ENCODE measurements around the gene FSIP1. TPM values are rescaled to one million over a fixed set of nuclear protein-coding genes. Genes with fewer than 3 reads are reported as not detected.

The FSIP1 gene
- total RNA-seq, 1 donor from 2014 or later, result 2.5 TPM

DNA sequence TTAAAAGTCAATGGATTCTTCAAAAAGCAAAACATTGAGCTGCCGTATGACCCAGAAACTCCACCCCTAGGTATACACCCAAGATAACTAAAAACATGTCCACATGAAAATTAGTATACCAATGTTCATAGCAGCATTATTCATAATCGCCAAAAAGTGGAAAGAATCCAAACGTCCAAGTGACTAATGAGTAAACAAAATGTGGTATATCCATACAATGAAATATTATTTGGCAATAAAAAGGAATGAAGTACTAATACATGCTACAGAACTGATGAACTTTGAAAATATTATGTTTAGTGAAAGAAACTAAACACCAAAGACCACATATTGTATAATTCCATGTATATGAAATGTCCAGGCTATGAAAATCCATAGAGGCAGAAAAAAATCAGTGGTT is 123.9 kb downstream of the FSIP1 start:
- no peaks in the 10 kb centered on the region for H3F3A ChIP-seq (ENCODE audit: low read depth)
- no peak overlapping the region for H3K4me2 ChIP-seq
- H3K4me3 Mint-ChIP-seq, result no peak overlapping the region
- peaks cover 6% of the 10 kb centered on the region for H3K4me1 ChIP-seq
- DNase-seq (ENCODE audit: low spot score), result no peak
- H3K4me1 Mint-ChIP-seq, result peaks cover 10% of the 10 kb centered on the region
- no peak overlapping the region for H3K27ac Mint-ChIP-seq
- no peaks in the 10 kb centered on the region for H3K27me3 Mint-ChIP-seq (ENCODE audit: insufficient read depth, low read depth)
- TF ChIP-seq, protein P1, sequence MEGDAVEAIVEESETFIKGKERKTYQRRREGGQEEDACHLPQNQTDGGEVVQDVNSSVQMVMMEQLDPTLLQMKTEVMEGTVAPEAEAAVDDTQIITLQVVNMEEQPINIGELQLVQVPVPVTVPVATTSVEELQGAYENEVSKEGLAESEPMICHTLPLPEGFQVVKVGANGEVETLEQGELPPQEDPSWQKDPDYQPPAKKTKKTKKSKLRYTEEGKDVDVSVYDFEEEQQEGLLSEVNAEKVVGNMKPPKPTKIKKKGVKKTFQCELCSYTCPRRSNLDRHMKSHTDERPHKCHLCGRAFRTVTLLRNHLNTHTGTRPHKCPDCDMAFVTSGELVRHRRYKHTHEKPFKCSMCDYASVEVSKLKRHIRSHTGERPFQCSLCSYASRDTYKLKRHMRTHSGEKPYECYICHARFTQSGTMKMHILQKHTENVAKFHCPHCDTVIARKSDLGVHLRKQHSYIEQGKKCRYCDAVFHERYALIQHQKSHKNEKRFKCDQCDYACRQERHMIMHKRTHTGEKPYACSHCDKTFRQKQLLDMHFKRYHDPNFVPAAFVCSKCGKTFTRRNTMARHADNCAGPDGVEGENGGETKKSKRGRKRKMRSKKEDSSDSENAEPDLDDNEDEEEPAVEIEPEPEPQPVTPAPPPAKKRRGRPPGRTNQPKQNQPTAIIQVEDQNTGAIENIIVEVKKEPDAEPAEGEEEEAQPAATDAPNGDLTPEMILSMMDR (IDR thresholded peaks at IDR 0.05), result no peak
- TF ChIP-seq EZH2 (IDR thresholded peaks at IDR 0.05), result no peak
- no peak for TF ChIP-seq EZH2phosphoT487 (IDR thresholded peaks at IDR 0.05)
- peaks cover 8% of the 10 kb centered on the region for H3K9me3 Mint-ChIP-seq
- no peaks in the 10 kb centered on the region for H3K27me3 ChIP-seq
- no peak overlapping the region for H3K27ac ChIP-seq
- H3K9me3 ChIP-seq (ENCODE audit: low read depth), result no peaks in the 10 kb centered on the region
- H3K9ac ChIP-seq, result no peak overlapping the region
- no peak overlapping the region for H2AFZ ChIP-seq (replicated peaks)
- no peaks in the 10 kb centered on the region for H3K79me2 ChIP-seq (ENCODE audit: low read depth)
- no peaks in the 10 kb centered on the region for H3K36me3 ChIP-seq
- H4K20me1 ChIP-seq (ENCODE audit: low read depth), result no peaks in the 10 kb centered on the region
- H3K36me3 Mint-ChIP-seq, result peaks cover 6% of the 10 kb centered on the region
- H3K4me3 ChIP-seq, result no peak overlapping the region

DNA sequence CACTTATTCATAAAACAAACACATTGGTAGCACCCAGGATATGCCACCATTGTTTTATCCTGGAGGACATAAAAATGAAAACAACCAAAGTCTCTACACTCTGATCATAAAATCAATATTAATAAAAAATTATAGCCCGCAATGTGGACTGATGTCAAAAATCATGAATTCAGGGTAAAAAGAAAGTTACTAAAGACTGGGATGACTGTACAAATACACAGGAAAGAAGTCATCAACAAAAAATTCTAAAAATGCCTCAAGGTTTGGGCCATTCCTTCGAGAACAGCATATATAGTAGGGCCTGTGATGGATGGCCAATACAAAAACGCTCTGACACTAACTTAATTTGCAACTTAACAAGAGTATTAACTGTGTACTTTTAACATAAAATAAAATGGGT is 125.0 kb downstream of the FSIP1 start:
- Histone ChIP-seq H3K4me2 (no peak overlapping the region), H3K27me3 (no peaks in the 10 kb centered on the region), H3K4me1 (peaks cover 5% of the 10 kb centered on the region), H2AFZ (replicated peaks) (no peak overlapping the region), H3K36me3 (no peaks in the 10 kb centered on the region), H3K9ac (no peak overlapping the region), H3F3A (ENCODE audit: low read depth) (no peaks in the 10 kb centered on the region), H3K27ac (no peak overlapping the region), H3K9me3 (ENCODE audit: low read depth) (no peaks in the 10 kb centered on the region), H3K79me2 (ENCODE audit: low read depth) (no peaks in the 10 kb centered on the region), H4K20me1 (ENCODE audit: low read depth) (no peaks in the 10 kb centered on the region), H3K4me3 (no peak overlapping the region)
- peaks cover 6% of the 10 kb centered on the region for H3K36me3 Mint-ChIP-seq
- no peak for TF ChIP-seq EZH2phosphoT487 (IDR thresholded peaks at IDR 0.05)
- no peak for TF ChIP-seq EZH2 (IDR thresholded peaks at IDR 0.05)
- TF ChIP-seq, protein P1 (IDR thresholded peaks at IDR 0.05), result no peak
- H3K9me3 Mint-ChIP-seq, result peaks cover 8% of the 10 kb centered on the region
- DNase-seq (ENCODE audit: low spot score), result no peak
- peaks cover 6% of the 10 kb centered on the region for H3K4me1 Mint-ChIP-seq
- H3K27ac Mint-ChIP-seq, result no peak overlapping the region
- no peaks in the 10 kb centered on the region for H3K27me3 Mint-ChIP-seq (ENCODE audit: insufficient read depth, low read depth)
- no peak overlapping the region for H3K4me3 Mint-ChIP-seq

DNA sequence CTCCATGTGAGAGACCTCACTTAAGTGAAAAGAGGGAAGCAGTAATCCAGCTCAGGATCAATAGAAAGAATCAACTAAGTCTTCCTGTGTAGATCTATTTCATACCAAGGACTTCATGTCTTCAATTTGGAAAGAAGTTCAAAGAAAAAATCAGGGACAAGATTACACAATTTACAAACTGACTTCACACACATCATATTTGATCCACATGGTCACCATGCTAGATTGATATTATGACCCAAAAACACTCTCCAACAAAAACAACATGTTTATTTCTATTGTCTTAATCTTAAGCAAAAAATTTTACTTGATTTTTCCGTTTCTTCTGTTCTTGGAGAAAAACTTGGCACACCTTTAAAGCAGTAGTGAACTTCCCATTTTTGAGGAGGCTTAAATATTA is 125.5 kb downstream of the FSIP1 start:
- Histone ChIP-seq H4K20me1 (ENCODE audit: low read depth) (no peaks in the 10 kb centered on the region), H3K4me2 (no peak overlapping the region), H3K9ac (no peak overlapping the region), H3K79me2 (ENCODE audit: low read depth) (no peaks in the 10 kb centered on the region), H3K4me3 (no peak overlapping the region), H3K27me3 (no peaks in the 10 kb centered on the region), H2AFZ (replicated peaks) (no peak overlapping the region), H3K9me3 (ENCODE audit: low read depth) (no peaks in the 10 kb centered on the region), H3F3A (ENCODE audit: low read depth) (no peaks in the 10 kb centered on the region), H3K27ac (no peak overlapping the region), H3K4me1 (no peaks in the 10 kb centered on the region), H3K36me3 (no peaks in the 10 kb centered on the region)
- Mint-ChIP-seq H3K27me3 (ENCODE audit: insufficient read depth, low read depth) (no peaks in the 10 kb centered on the region), H3K36me3 (peaks cover 6% of the 10 kb centered on the region), H3K4me1 (peaks cover 6% of the 10 kb centered on the region), H3K4me3 (no peak overlapping the region), H3K9me3 (peaks cover 8% of the 10 kb centered on the region), H3K27ac (no peak overlapping the region)
- no peak for DNase-seq (ENCODE audit: low spot score)
- TF ChIP-seq EZH2phosphoT487 (IDR thresholded peaks at IDR 0.05), result no peak
- TF ChIP-seq EZH2 (IDR thresholded peaks at IDR 0.05), result no peak

DNA sequence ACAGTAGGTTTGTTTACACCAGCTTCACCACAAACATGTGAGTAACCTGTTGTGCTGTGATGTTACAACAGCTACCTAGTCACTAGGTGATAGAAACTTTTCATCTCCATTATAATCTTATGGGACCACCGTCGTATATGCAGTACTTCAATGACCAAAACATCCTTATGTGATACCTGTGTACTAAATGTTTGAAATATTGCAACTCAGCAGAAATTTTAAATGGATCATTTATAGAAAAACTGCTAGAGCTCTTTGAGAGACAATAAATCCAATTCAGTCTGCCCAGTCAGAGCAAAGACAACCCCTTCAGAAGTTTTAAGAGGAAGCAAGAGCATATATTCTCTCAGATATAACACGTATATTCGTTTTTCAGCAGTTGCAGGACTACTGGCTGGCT is 128.3 kb downstream of the FSIP1 start:
- Histone ChIP-seq H3F3A (ENCODE audit: low read depth) (no peaks in the 10 kb centered on the region), H3K27ac (no peak overlapping the region), H3K4me1 (no peaks in the 10 kb centered on the region), H4K20me1 (ENCODE audit: low read depth) (no peaks in the 10 kb centered on the region), H3K79me2 (ENCODE audit: low read depth) (no peaks in the 10 kb centered on the region), H3K36me3 (no peaks in the 10 kb centered on the region), H3K9ac (no peak overlapping the region), H3K9me3 (ENCODE audit: low read depth) (no peaks in the 10 kb centered on the region), H3K4me2 (no peak overlapping the region), H2AFZ (replicated peaks) (no peak overlapping the region), H3K4me3 (no peak overlapping the region), H3K27me3 (no peaks in the 10 kb centered on the region)
- Mint-ChIP-seq H3K4me3 (no peak overlapping the region), H3K9me3 (peaks cover 6% of the 10 kb centered on the region), H3K27me3 (ENCODE audit: insufficient read depth, low read depth) (no peaks in the 10 kb centered on the region), H3K27ac (no peak overlapping the region), H3K4me1 (peaks cover 7% of the 10 kb centered on the region), H3K36me3 (peaks cover 4% of the 10 kb centered on the region)
- DNase-seq (ENCODE audit: low spot score), result no peak
- TF ChIP-seq EZH2phosphoT487 (IDR thresholded peaks at IDR 0.05) (no peak), EZH2 (IDR thresholded peaks at IDR 0.05) (no peak)
- TF ChIP-seq, protein P1 (IDR thresholded peaks at IDR 0.05), result no peak

All from neural progenitor cell (in vitro differentiated cells).